H7 (cell line): Measurements from ENCODE around the gene DENND4B. TPM values are rescaled to one million over a fixed set of nuclear protein-coding genes. Genes with fewer than 3 reads are reported as not detected.
A peak's percentile ranks its signal among the peaks of the same experiment; 100 is the strongest.

Experiments used
- DNase-seq: peaks from one replicate; pipeline ENCODE4 v3.0.0; 2012
- H3K27me3 ChIP-seq: 2 replicates; pipeline ENCODE4 v1.6.0; 2011; ENCODE audit warnings: mild to moderate bottlenecking, low read length; ENCODE audit not compliant: control insufficient read depth, insufficient read depth
- H3K36me3 ChIP-seq: replicated peaks from 2 replicates; pipeline ENCODE4 v1.5.1; 2011; ENCODE audit warnings: low read length; ENCODE audit not compliant: control insufficient read depth, insufficient read depth
- H3K4me3 ChIP-seq: 2 replicates; pipeline ENCODE4 v1.5.1; 2011; ENCODE audit warnings: low read depth, mild to moderate bottlenecking, control low read depth, low read length, moderate library complexity; ENCODE audit not compliant: insufficient read depth
- total RNA-seq: library from RNA; depleted of rRNA; stranded (reverse); fragments of >200 nt; shearing (Covaris generic); gene quantifications from 2 replicates; pipeline ENCODE4 v1.2.3, GENCODE V29; 2014; rRNA removed

DENND4B gene
- total RNA-seq, 1 experiment from 2014 or later: 41.9 TPM

DNA sequence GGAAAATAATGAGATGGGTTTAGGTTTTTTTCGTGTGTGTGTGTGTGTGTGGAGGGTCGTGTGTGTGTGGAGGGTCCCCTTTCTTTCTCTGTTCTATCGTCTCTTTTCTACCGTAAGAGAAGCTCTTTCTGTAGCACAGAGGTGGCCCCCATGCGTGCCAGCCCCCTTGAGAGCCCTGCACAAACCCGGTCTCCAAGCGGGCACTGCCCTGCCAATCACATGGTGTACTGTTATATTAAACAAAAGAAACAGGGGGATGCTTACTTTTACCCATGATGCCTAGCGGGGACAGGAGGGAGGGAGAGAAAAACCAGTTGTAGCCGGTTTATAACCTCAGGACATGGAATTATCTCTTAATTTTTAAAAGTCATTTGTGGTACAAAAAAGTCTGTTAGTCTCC is 64.8 kb downstream of the DENND4B start:
- H3K27me3 ChIP-seq: no peaks in the 10 kb centered on the region
- peak; percentile 22 for DNase-seq
- no peak overlapping the region for H3K4me3 ChIP-seq

DNA sequence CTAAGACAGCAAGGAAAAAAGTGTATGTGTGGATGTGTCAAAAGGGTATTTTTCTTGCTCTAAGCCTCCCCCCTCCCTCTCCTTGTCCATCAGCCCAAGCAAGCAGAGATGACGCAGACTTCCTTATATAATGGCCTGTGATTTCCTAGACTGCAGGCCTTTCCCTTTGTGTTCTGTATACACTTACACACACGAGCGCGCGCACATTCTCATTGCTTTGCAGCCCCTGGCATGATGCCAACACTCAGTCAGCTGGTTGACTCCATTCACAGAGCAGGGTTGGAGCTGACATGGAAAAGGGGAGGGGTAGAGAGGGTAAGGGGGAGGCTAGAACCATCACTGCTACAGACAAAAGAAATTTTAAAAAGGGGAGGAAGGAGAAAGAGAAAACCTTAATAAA is 65.6 kb downstream of the DENND4B start:
- no peak for DNase-seq
- no peaks in the 10 kb centered on the region for H3K27me3 ChIP-seq
- H3K36me3 ChIP-seq: no peaks in the 10 kb centered on the region
- no peak overlapping the region for H3K4me3 ChIP-seq

More for the DNA sequence above, 64.8 kb downstream of the DENND4B start:
- H3K36me3 ChIP-seq: no peaks in the 10 kb centered on the region

GRCh38 chr1:153880024-153880423 is 66.5 kb downstream of the DENND4B start:
- DNase-seq: no peak
- no peak overlapping the region for H3K4me3 ChIP-seq
- no peaks in the 10 kb centered on the region for H3K36me3 ChIP-seq
- H3K27me3 ChIP-seq: no peaks in the 10 kb centered on the region

Other genes starting within 250 kb of the DENND4B start
- 58.3 and 66.6 TPM in 2 replicates for gene INTS3, start 218.7 kb downstream of the DENND4B start, total RNA-seq
- gene SLC27A3, start 171.3 kb downstream of the DENND4B start, total RNA-seq: 44.7 and 48.9 TPM in 2 replicates
- gene GATAD2B, start 23.7 kb downstream of the DENND4B start, total RNA-seq: 8.9 and 10.9 TPM in 2 replicates
- gene CRTC2, start 11.9 kb upstream of the DENND4B start, total RNA-seq: 17.1 and 22.4 TPM in 2 replicates
- gene SLC39A1, start 16.8 kb upstream of the DENND4B start, total RNA-seq: 310 and 377 TPM in 2 replicates
- gene CREB3L4, start 21.2 kb upstream of the DENND4B start, total RNA-seq: 58.2 and 81.2 TPM in 2 replicates
- gene JTB, start 31.0 kb upstream of the DENND4B start, total RNA-seq: 202 and 232 TPM in 2 replicates
- 50.7 and 57.3 TPM in 2 replicates for gene RAB13, start 39.6 kb upstream of the DENND4B start, total RNA-seq
- 2,701 and 3,425 TPM in 2 replicates for gene RPS27, start 44.0 kb upstream of the DENND4B start, total RNA-seq
- 0.03 TPM in 1 of 2 replicates, not detected in the other for gene NUP210L, start 208.4 kb upstream of the DENND4B start, total RNA-seq
- gene TPM3, start 245.4 kb upstream of the DENND4B start, total RNA-seq: 712 and 754 TPM in 2 replicates